ENCODE measurements around the gene CHCHD1. TPM values are rescaled to one million over a fixed set of nuclear protein-coding genes. Genes with fewer than 3 reads are reported as not detected.
A peak's percentile ranks its signal among the peaks of the same experiment; 100 is the strongest.

The CHCHD1 gene
- total and polyA plus RNA-seq, 3 donors from 2014 or later: 27.9 to 37.4 (median 31.3) TPM

GRCh38 chr10:73744664-73744975, 37.2 kb upstream of the CHCHD1 start:
- WGBS, 2 donors: 0 to 1% methylated on average over 9 to 10 of the region's 10 CpGs
- H3K27me3 ChIP-seq: no peaks in the 10 kb centered on the region
- H3K4me1 ChIP-seq: peaks cover 18% of the 10 kb centered on the region
- peak overlapping the region; percentile 81 to 88 for H3K4me3 ChIP-seq
- TF ChIP-seq POLR2A (IDR thresholded peaks at IDR 0.05): no peak
- TF ChIP-seq, protein P1, sequence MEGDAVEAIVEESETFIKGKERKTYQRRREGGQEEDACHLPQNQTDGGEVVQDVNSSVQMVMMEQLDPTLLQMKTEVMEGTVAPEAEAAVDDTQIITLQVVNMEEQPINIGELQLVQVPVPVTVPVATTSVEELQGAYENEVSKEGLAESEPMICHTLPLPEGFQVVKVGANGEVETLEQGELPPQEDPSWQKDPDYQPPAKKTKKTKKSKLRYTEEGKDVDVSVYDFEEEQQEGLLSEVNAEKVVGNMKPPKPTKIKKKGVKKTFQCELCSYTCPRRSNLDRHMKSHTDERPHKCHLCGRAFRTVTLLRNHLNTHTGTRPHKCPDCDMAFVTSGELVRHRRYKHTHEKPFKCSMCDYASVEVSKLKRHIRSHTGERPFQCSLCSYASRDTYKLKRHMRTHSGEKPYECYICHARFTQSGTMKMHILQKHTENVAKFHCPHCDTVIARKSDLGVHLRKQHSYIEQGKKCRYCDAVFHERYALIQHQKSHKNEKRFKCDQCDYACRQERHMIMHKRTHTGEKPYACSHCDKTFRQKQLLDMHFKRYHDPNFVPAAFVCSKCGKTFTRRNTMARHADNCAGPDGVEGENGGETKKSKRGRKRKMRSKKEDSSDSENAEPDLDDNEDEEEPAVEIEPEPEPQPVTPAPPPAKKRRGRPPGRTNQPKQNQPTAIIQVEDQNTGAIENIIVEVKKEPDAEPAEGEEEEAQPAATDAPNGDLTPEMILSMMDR (IDR thresholded peaks at IDR 0.05): no peak
- H3K27ac ChIP-seq: peak overlapping the region; percentile 87 to 93
- no peaks in the 10 kb centered on the region for H3K36me3 ChIP-seq (ENCODE audit: low read depth, missing control alignments)
- DNase-seq: peak; percentile 78
- intact Hi-C loops (cut with DNase I; ENCODE audit: low total_unique reads): no loop called here
- no peaks in the 10 kb centered on the region for H3K9me3 ChIP-seq

DNA sequence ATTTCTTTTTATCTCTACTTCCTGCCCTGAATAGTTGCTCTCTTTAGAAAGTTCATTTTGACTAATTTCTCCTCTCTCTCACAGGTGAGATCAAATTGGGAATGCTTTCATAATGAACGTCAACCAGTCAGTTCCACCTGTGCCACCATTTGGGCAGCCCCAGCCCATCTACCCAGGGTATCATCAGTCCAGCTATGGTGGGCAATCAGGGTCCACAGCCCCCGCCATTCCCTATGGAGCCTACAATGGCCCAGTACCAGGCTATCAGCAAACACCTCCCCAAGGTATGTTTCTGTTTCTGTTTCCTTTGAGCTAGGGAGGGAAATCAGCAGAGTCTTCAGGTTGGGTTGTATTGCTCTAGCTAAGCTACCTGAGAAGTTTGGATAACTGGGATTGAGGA, 35.1 kb upstream of the CHCHD1 start:
- Histone ChIP-seq H3K4me3 (no peak overlapping the region), H3K27me3 (no peaks in the 10 kb centered on the region), H3K36me3 (ENCODE audit: low read depth, missing control alignments) (no peaks in the 10 kb centered on the region), H3K27ac (no peak overlapping the region), H3K4me1 (peaks cover 18% of the 10 kb centered on the region), H3K9me3 (no peaks in the 10 kb centered on the region)
- no peak for DNase-seq
- WGBS, 2 donors: 46 to 80% methylated on average over 1 to 2 of the region's 2 CpGs
- intact Hi-C loops (cut with DNase I; ENCODE audit: low total_unique reads): no loop called here
- TF ChIP-seq POLR2A (IDR thresholded peaks at IDR 0.05): no peak
- TF ChIP-seq, protein P1 (IDR thresholded peaks at IDR 0.05): no peak

- no peaks in the 10 kb centered on the region for H3K27me3 ChIP-seq
- no peak for DNase-seq
- no peaks in the 10 kb centered on the region for H3K4me1 ChIP-seq
- H3K27ac ChIP-seq: no peak overlapping the region
- H3K36me3 ChIP-seq (ENCODE audit: low read depth, missing control alignments): no peaks in the 10 kb centered on the region
- 100% methylated on average over 1 of the region's 1 CpG; no CpG with 5 or more reads in 1 of the 2 donors for WGBS, 2 donors
- H3K4me3 ChIP-seq: no peak overlapping the region
- intact Hi-C loops (cut with DNase I; ENCODE audit: low total_unique reads): no loop called here
- no peaks in the 10 kb centered on the region for H3K9me3 ChIP-seq
- TF ChIP-seq POLR2A (IDR thresholded peaks at IDR 0.05): no peak
- TF ChIP-seq, protein P1 (IDR thresholded peaks at IDR 0.05): no peak
Measured at GRCh38 chr10:73750819-73751218, 31.0 kb upstream of the CHCHD1 start.

DNA sequence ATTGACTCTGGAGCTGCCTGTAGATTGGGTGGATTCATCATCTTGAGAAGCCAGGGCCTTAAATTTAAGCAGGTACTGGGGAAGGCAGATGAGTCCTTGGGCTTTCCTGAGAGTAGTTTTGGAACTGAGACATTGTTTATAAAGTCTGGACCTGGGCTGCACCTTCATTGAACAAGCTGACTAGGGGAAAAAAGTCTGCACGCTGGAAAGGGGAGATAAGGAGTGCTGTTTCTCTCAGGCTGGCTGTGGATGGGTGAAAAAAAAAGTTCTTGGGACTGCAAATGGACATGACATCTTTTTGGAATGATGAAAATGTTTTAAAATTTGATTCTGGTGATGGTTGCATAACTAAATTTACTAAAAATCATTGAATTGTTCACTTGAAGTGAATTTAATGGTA, 25.7 kb upstream of the CHCHD1 start:
- Histone ChIP-seq H3K27me3 (no peaks in the 10 kb centered on the region), H3K27ac (no peak overlapping the region), H3K4me3 (no peak overlapping the region), H3K9me3 (no peaks in the 10 kb centered on the region), H3K4me1 (no peaks in the 10 kb centered on the region), H3K36me3 (ENCODE audit: low read depth, missing control alignments) (no peaks in the 10 kb centered on the region)
- intact Hi-C loops (cut with DNase I; ENCODE audit: low total_unique reads): no loop called here
- 29 to 46% methylated on average over 1 of the region's 1 CpG for WGBS, 2 donors
- no peak for TF ChIP-seq POLR2A (IDR thresholded peaks at IDR 0.05)
- TF ChIP-seq, protein P1 (IDR thresholded peaks at IDR 0.05): no peak
- no peak for DNase-seq

- H3K27me3 ChIP-seq: no peaks in the 10 kb centered on the region
- H3K4me3 ChIP-seq: no peak overlapping the region
- no peak for DNase-seq
- 85 to 91% methylated on average over 9 of the region's 9 CpGs for WGBS, 2 donors
- H3K36me3 ChIP-seq (ENCODE audit: low read depth, missing control alignments): no peaks in the 10 kb centered on the region
- TF ChIP-seq, protein P1 (IDR thresholded peaks at IDR 0.05): no peak
- no peak for TF ChIP-seq POLR2A (IDR thresholded peaks at IDR 0.05)
- no peaks in the 10 kb centered on the region for H3K9me3 ChIP-seq
- H3K27ac ChIP-seq: no peak overlapping the region
- intact Hi-C loops (cut with DNase I; ENCODE audit: low total_unique reads): no loop called here
- no peaks in the 10 kb centered on the region for H3K4me1 ChIP-seq
Measured at GRCh38 chr10:73758704-73759511, 22.9 kb upstream of the CHCHD1 start.
